Spleen (tissue), 11 donors: ENCODE data around the gene C2CD2. TPM values are rescaled to one million over a fixed set of nuclear protein-coding genes. Genes with fewer than 3 reads are reported as not detected.

Experiments
- DNase-seq: peaks from one replicate; pipeline ENCODE4 v3.0.0-alpha.2; 2020
- H3K27ac ChIP-seq, 8 donors: fragments of 200-600 bp; sonication (generic) in 7 of 8; 1 replicate in 4 of 8; 2 replicates in 4 of 8; pipeline versions ENCODE4 v1.5.0 to v1.8.0; 2016 to 2021; ENCODE audit warnings: inconsistent platforms in 4 of 8, mild to moderate bottlenecking in 4 of 8, moderate library complexity in 1 of 8
- H3K27me3 ChIP-seq, 7 donors: fragments of 200-600 bp; sonication (generic) in 6 of 7; replicated peaks in 1 of 7; 1 replicate in 4 of 7; 2 replicates in 3 of 7; pipeline versions ENCODE4 v1.5.0 to v1.8.0; 2016 to 2021; ENCODE audit warnings: inconsistent platforms in 3 of 7, mild to moderate bottlenecking in 1 of 7
- H3K36me3 ChIP-seq, 6 donors: fragments of 200-600 bp; sonication (generic) in 5 of 6; 1 replicate in 4 of 6; 2 replicates in 2 of 6; pipeline versions ENCODE4 v1.5.0 to v1.8.0; 2016 to 2021; ENCODE audit warnings: inconsistent platforms in 2 of 6
- H3K4me1 ChIP-seq, 6 donors: fragments of 200-600 bp; sonication (generic) in 5 of 6; 1 replicate in 3 of 6; 2 replicates in 3 of 6; pipeline versions ENCODE4 v1.5.0 to v1.8.0; 2016 to 2021; ENCODE audit warnings: inconsistent platforms in 3 of 6
- H3K4me3 ChIP-seq, 8 donors: fragments of 200-600 bp; sonication (generic) in 7 of 8; 1 replicate in 4 of 8; 2 replicates in 4 of 8; pipeline versions ENCODE4 v1.5.0 to v1.8.0; 2016 to 2021; ENCODE audit warnings: inconsistent platforms in 4 of 8, mild to moderate bottlenecking in 4 of 8, moderate library complexity in 2 of 8
- H3K9me3 ChIP-seq, 8 donors: fragments of 200-600 bp; sonication (generic) in 7 of 8; 1 replicate in 4 of 8; 2 replicates in 4 of 8; pipeline versions ENCODE4 v1.5.0 to v1.8.0; 2016 to 2021; ENCODE audit warnings: inconsistent platforms in 4 of 8
- CTCF ChIP-seq, 11 experiments: fragments of 200-600 bp in 7 of 11; fragments of 450-650 bp in 4 of 11; sonication (generic) in 4 of 11; IDR thresholded peaks in 8 of 11; conservative IDR thresholded peaks in 3 of 11; 1 replicate in 7 of 11; 2 replicates in 4 of 11; pipeline versions ENCODE4 v1.4.0 to v1.8.0; 2016 to 2021; ENCODE audit warnings: antibody characterized with exemption in 11 of 11, inconsistent platforms in 4 of 11, mild to moderate bottlenecking in 1 of 11
- POLR2A ChIP-seq, 3 donors: fragments of 450-650 bp; IDR thresholded peaks; one replicate each; pipeline ENCODE4 v1.5.1; 2017; ENCODE audit warnings: antibody characterized with exemption in 3 of 3, mild to moderate bottlenecking in 1 of 3
- POLR2AphosphoS5 ChIP-seq, 3 donors: sonication (generic); formaldehyde crosslinking; IDR thresholded peaks; one replicate each; pipeline ENCODE4 v1.5.1; 2017; ENCODE audit warnings: antibody characterized with exemption in 3 of 3
- WGBS, 5 donors: extraction: QIAGEN DNeasy Blood & Tissue Kit in 3 of 5; methylation state at CpG; one replicate each; pipeline versions ENCODE4 v1.1.5 to v1.1.7; 2013 to 2018; 5-methylcytosine and 5-hydroxymethylcytosine counted together
- intact Hi-C: fragments of 100-400 bp; cut with DNase I; formaldehyde crosslinking; loops from one replicate; pipeline ENCODE4 v1.15.0; 2023; ENCODE audit warnings: low total_unique reads
- polyA plus RNA-seq, 3 donors: library from polyadenylated mRNA; stranded (reverse); fragments of 200-250 nt; gene quantifications; one replicate each; pipeline ENCODE4 v1.2.1, GENCODE V29; 2013
- total RNA-seq, 7 donors: library from RNA; depleted of rRNA in 3 of 7; stranded (reverse); fragments of >200 nt in 3 of 7; fragmentation: NEBNext Ultra II Directional in 4 of 7; extraction: Animal tissue kit (Norgen Biotek cat#: 25700) in 4 of 7; gene quantifications; one replicate each; pipeline versions ENCODE4 v1.1.0 to v1.2.1, GENCODE V29; 2016 to 2021
- donor health status: healthy with polysubstance abuse.
- donor health status: DM: no; HTN: no; CAD: no; lungs with moderate emphysema.
- donor health status: DM: no; HTN: no; CAD: no.
- donor health status: Bipolar disorder and iron deficiency.
- donor health status: healthy.
- donor health status: DM: no; HTN: no; CAD: no.
- donor health status: DM: yes; HTN: yes; CAD: no.

The C2CD2 gene
- total and polyA plus RNA-seq, 10 donors, result 12.9 to 163 (median 98.9) TPM

- peaks cover 0 to 78% (median 5%) of the 10 kb centered on the region in 6 donors for H3K36me3 ChIP-seq
- H3K4me3 ChIP-seq, result no peak overlapping the region
- TF ChIP-seq CTCF (IDR thresholded peaks at IDR 0.05 in 8 of 11, conservative IDR thresholded peaks at IDR 0.05 in 3 of 11), result no peak
- no peak for TF ChIP-seq POLR2AphosphoS5 (IDR thresholded peaks at IDR 0.05)
- no peak for TF ChIP-seq POLR2A (IDR thresholded peaks at IDR 0.05)
- H3K4me1 ChIP-seq, result peaks cover 0 to 20% (median 6%) of the 10 kb centered on the region in 6 donors
- peak; percentile 41 for DNase-seq
- WGBS, 5 donors, result 82 to 90% (median 89%) methylated on average over 5 of the region's 5 CpGs
- no peaks in the 10 kb centered on the region for H3K9me3 ChIP-seq
- no peaks in the 10 kb centered on the region for H3K27me3 ChIP-seq
- H3K27ac ChIP-seq, result no peak overlapping the region
- intact Hi-C loops, result no loop called here
Measured at GRCh38 chr21:41891132-41891531, 62.7 kb downstream of the C2CD2 start.

- Histone ChIP-seq H3K9me3 (no peaks in the 10 kb centered on the region), H3K27ac (no peak overlapping the region)
Measured at GRCh38 chr21:41890355-41890754, 63.5 kb downstream of the C2CD2 start.

GRCh38 chr21:41888749-41889376 is 65.0 kb downstream of the C2CD2 start:
- H3K4me1 ChIP-seq, result peaks cover 0 to 23% (median 0%) of the 10 kb centered on the region in 6 donors

More at GRCh38 chr21:41890355-41890754, 63.5 kb downstream of the C2CD2 start:
- H3K27me3 ChIP-seq, result no peaks in the 10 kb centered on the region
- DNase-seq, result no peak
- intact Hi-C loops, result no loop called here
- H3K36me3 ChIP-seq, result peaks cover 0 to 74% (median 5%) of the 10 kb centered on the region in 6 donors
- no peak for TF ChIP-seq POLR2AphosphoS5 (IDR thresholded peaks at IDR 0.05)
- no peak for TF ChIP-seq POLR2A (IDR thresholded peaks at IDR 0.05)
- TF ChIP-seq CTCF (IDR thresholded peaks at IDR 0.05 in 8 of 11, conservative IDR thresholded peaks at IDR 0.05 in 3 of 11), result no peak
- peaks cover 0 to 19% (median under 1%) of the 10 kb centered on the region in 6 donors for H3K4me1 ChIP-seq
- 60 to 95% (median 78%) methylated on average over 6 of the region's 6 CpGs for WGBS, 5 donors
- H3K4me3 ChIP-seq, result no peak overlapping the region

More at GRCh38 chr21:41888749-41889376, 65.0 kb downstream of the C2CD2 start:
- Histone ChIP-seq H3K36me3 (peaks cover 0 to 64% (median 5%) of the 10 kb centered on the region in 6 donors), H3K4me3 (no peak overlapping the region), H3K9me3 (no peaks in the 10 kb centered on the region), H3K27ac (peak overlapping the region in 2 of 8 donors; percentile 1 to 39), H3K27me3 (no peaks in the 10 kb centered on the region)
- WGBS, 5 donors, result 75 to 90% (median 83%) methylated on average over 13 of the region's 13 CpGs
- TF ChIP-seq CTCF (IDR thresholded peaks at IDR 0.05 in 8 of 11, conservative IDR thresholded peaks at IDR 0.05 in 3 of 11), result no peak
- TF ChIP-seq POLR2AphosphoS5 (IDR thresholded peaks at IDR 0.05), result peak in 2 of 3 donors; percentile 37 to 46
- intact Hi-C loops, result no loop called here
- DNase-seq, result peak; percentile 0
